Common myeloid progenitor, CD34-positive (primary cell): Measurements from ENCODE around the gene ENTR1.

Experiments
- CTCF ChIA-PET: fragments of 350-600 bp; sonication (Branson Sonifier 250); formaldehyde crosslinking; loops from one replicate; lab custom pipeline; 2021; ENCODE audit warnings: antibody characterized with exemption; lab: Charles Lee
- POLR2A ChIA-PET: fragments of 350-600 bp; sonication (Branson Sonifier 250); formaldehyde crosslinking; loops from one replicate; lab custom pipeline; 2021; ENCODE audit warnings: antibody characterized with exemption; lab: Charles Lee
- DNase-seq, 3 donors: peaks; one replicate each; pipeline versions ENCODE4 v3.0.0 to v3.0.0-alpha.2; 2013
- H3K27ac ChIP-seq, 2 experiments: 1 replicate in 1 of 2; 2 replicates in 1 of 2; pipeline ENCODE4 v1.7.0; 2013; ENCODE audit warnings: inconsistent platforms in 2 of 2, low read length in 2 of 2, mild to moderate bottlenecking in 2 of 2, low read depth in 1 of 2, moderate library complexity in 1 of 2; ENCODE audit not compliant: severe bottlenecking in 2 of 2, insufficient read depth in 1 of 2, poor library complexity in 1 of 2
- H3K27me3 ChIP-seq, 5 experiments: replicated peaks in 2 of 5; 1 replicate in 3 of 5; 2 replicates in 2 of 5; pipeline versions ENCODE4 v1.6.1 to v1.7.0; 2013; ENCODE audit warnings: low read length in 4 of 5, mild to moderate bottlenecking in 2 of 5, moderate library complexity in 2 of 5, inconsistent platforms in 1 of 5; ENCODE audit not compliant: insufficient read depth in 5 of 5, control insufficient read depth in 4 of 5
- H3K36me3 ChIP-seq, 4 experiments: 1 replicate in 2 of 4; 2 replicates in 2 of 4; pipeline versions ENCODE4 v1.6.1 to v1.7.0; 2013; ENCODE audit warnings: low read length in 3 of 4, control low read depth in 1 of 4, mild to moderate bottlenecking in 1 of 4; ENCODE audit not compliant: control insufficient read depth in 4 of 4, insufficient read depth in 4 of 4
- H3K4me1 ChIP-seq, 4 experiments: 1 replicate in 3 of 4; 2 replicates in 1 of 4; pipeline versions ENCODE4 v1.6.1 to v1.7.1; 2013; ENCODE audit warnings: low read length in 3 of 4, mild to moderate bottlenecking in 3 of 4, control low read depth in 1 of 4, inconsistent platforms in 1 of 4, moderate library complexity in 1 of 4; ENCODE audit not compliant: control insufficient read depth in 4 of 4, insufficient read depth in 4 of 4; ENCODE audit errors: control extremely low read depth in 1 of 4
- H3K4me3 ChIP-seq, 7 experiments: 1 replicate in 4 of 7; 2 replicates in 3 of 7; pipeline versions ENCODE4 v1.5.1 to v1.7.0; 2013; ENCODE audit warnings: mild to moderate bottlenecking in 7 of 7, low read length in 6 of 7, moderate library complexity in 6 of 7, inconsistent platforms in 2 of 7, low read depth in 2 of 7, control low read depth in 1 of 7; ENCODE audit not compliant: insufficient read depth in 4 of 7, control insufficient read depth in 1 of 7; ENCODE audit errors: extremely low read depth in 1 of 7
- H3K9me3 ChIP-seq, 5 experiments: 1 replicate in 4 of 5; 2 replicates in 1 of 5; pipeline versions ENCODE4 v1.6.1 to v1.7.1; 2013; ENCODE audit warnings: low read length in 4 of 5, mild to moderate bottlenecking in 2 of 5, inconsistent platforms in 1 of 5, low read depth in 1 of 5, moderate library complexity in 1 of 5; ENCODE audit not compliant: control insufficient read depth in 4 of 5, insufficient read depth in 2 of 5; ENCODE audit errors: control extremely low read depth in 1 of 5
- WGBS: methylation state at CpG from one replicate; pipeline ENCODE4 v1.1.5; 2013; ENCODE audit not compliant: insufficient coverage; 5-methylcytosine and 5-hydroxymethylcytosine counted together

The ENTR1 gene

GRCh38 chr9:136394312-136395019 lies 15.9 kb downstream of the ENTR1 start:
- DNase-seq, result no peak
- Histone ChIP-seq H3K4me1 (peaks cover 0 to 12% (median 11%) of the 10 kb centered on the region in 4 experiments), H3K36me3 (peaks cover 5 to 85% (median 59%) of the 10 kb centered on the region in 4 experiments), H3K4me3 (no peak overlapping the region), H3K27ac (no peak overlapping the region), H3K27me3 (no peaks in the 10 kb centered on the region), H3K9me3 (no peaks in the 10 kb centered on the region)
- ChIA-PET CTCF (interaction anchor here (0.6 to 1.0 kb wide), 2 partner anchors 22 to 304 kb away, joined by 3 to 4 read pairs; no protein-coding TSS in a partner anchor), POLR2A (no interaction called here)
- over 99% methylated on average over 18 of the region's 21 CpGs for WGBS

- no peak overlapping the region for H3K4me3 ChIP-seq
- 90% methylated on average over 9 of the region's 17 CpGs for WGBS
- ChIA-PET POLR2A (no interaction called here), CTCF (interaction anchor here (1.0 to 1.3 kb wide), 2 partner anchors 8 to 22 kb away, joined by 3 read pairs; no protein-coding TSS in a partner anchor)
- no peak overlapping the region for H3K27ac ChIP-seq
- no peaks in the 10 kb centered on the region for H3K9me3 ChIP-seq
- H3K4me1 ChIP-seq, result peaks cover 0 to 3% (median 1%) of the 10 kb centered on the region in 4 experiments
- no peaks in the 10 kb centered on the region for H3K27me3 ChIP-seq
- DNase-seq, result no peak
- H3K36me3 ChIP-seq, result peaks cover 7 to 91% (median 65%) of the 10 kb centered on the region in 4 experiments
Observed at GRCh38 chr9:136393531-136393930, 16.9 kb downstream of the ENTR1 start.

- Histone ChIP-seq H3K4me3 (no peak overlapping the region), H3K27me3 (no peaks in the 10 kb centered on the region), H3K36me3 (peaks cover 7 to 89% (median 70%) of the 10 kb centered on the region in 4 experiments), H3K9me3 (no peaks in the 10 kb centered on the region), H3K27ac (no peak overlapping the region), H3K4me1 (no peaks in the 10 kb centered on the region)
- WGBS, result 97% methylated on average over 20 of the region's 21 CpGs
- CTCF ChIA-PET, result interaction anchor here (0.7 to 1.3 kb wide), 4 partner anchors 8 to 168 kb away, joined by 3 read pairs; no protein-coding TSS in a partner anchor
- POLR2A ChIA-PET, result no interaction called here
- no peak for DNase-seq
Observed at GRCh38 chr9:136392538-136393449, 17.6 kb downstream of the ENTR1 start.

- CTCF ChIA-PET, result interaction anchor here (1.0 to 1.5 kb wide), 3 partner anchors 9 to 167 kb away, joined by 3 to 8 read pairs (median 3); no protein-coding TSS in a partner anchor
- POLR2A ChIA-PET, result no interaction called here
Observed at GRCh38 chr9:136391737-136392537, 18.5 kb downstream of the ENTR1 start.

GRCh38 chr9:136389396-136389795 lies 21.0 kb downstream of the ENTR1 start:
- WGBS, result 93% methylated on average over 5 of the region's 14 CpGs
- H3K36me3 ChIP-seq, result peaks cover 7 to 82% (median 62%) of the 10 kb centered on the region in 4 experiments
- DNase-seq, result no peak
- no peak overlapping the region for H3K27ac ChIP-seq
- no peaks in the 10 kb centered on the region for H3K9me3 ChIP-seq
- ChIA-PET POLR2A (no interaction called here), CTCF (interaction anchor here (1.2 to 1.7 kb wide), 5 partner anchors 8 to 76 kb away, joined by 3 to 6 read pairs (median 4); no protein-coding TSS in a partner anchor)
- no peaks in the 10 kb centered on the region for H3K4me1 ChIP-seq
- H3K27me3 ChIP-seq, result no peaks in the 10 kb centered on the region
- H3K4me3 ChIP-seq, result no peak overlapping the region

More at GRCh38 chr9:136391737-136392537, 18.5 kb downstream of the ENTR1 start:
- 95% methylated on average over 26 of the region's 28 CpGs for WGBS
- Histone ChIP-seq H3K36me3 (peaks cover 8 to 91% (median 74%) of the 10 kb centered on the region in 4 experiments), H3K4me3 (no peak overlapping the region), H3K4me1 (no peaks in the 10 kb centered on the region), H3K9me3 (no peaks in the 10 kb centered on the region), H3K27ac (no peak overlapping the region), H3K27me3 (no peaks in the 10 kb centered on the region)
- no peak for DNase-seq

- H3K27ac ChIP-seq, result no peak overlapping the region
- H3K27me3 ChIP-seq, result no peaks in the 10 kb centered on the region
- no peaks in the 10 kb centered on the region for H3K4me1 ChIP-seq
- POLR2A ChIA-PET, result interaction anchor here (0.6 kb wide), 1 partner anchor 64 kb away, joined by 3 read pairs; no protein-coding TSS in a partner anchor
- no peaks in the 10 kb centered on the region for H3K9me3 ChIP-seq
- peaks cover 15 to 81% (median 58%) of the 10 kb centered on the region in 4 experiments for H3K36me3 ChIP-seq
- CTCF ChIA-PET, result interaction anchor here (0.8 to 2.3 kb wide), 5 partner anchors 10 to 64 kb away, joined by 3 to 7 read pairs (median 3); no protein-coding TSS in a partner anchor
- no peak overlapping the region for H3K4me3 ChIP-seq
- no peak for DNase-seq
- WGBS, result 97% methylated on average over 19 of the region's 19 CpGs
Observed at GRCh38 chr9:136387217-136387616, 23.2 kb downstream of the ENTR1 start.
